ENCODE results near the gene KCNJ1. TPM values are rescaled to one million over a fixed set of nuclear protein-coding genes. Genes with fewer than 3 reads are reported as not detected.

The KCNJ1 gene
- total RNA-seq, 1 experiment from 2014 or later, result not detected

GRCh38 chr11:128804481-128804880, 62.6 kb downstream of the KCNJ1 start:
- H3K4me1 ChIP-seq (replicated peaks), result no peaks in the 10 kb centered on the region
- H3K36me3 ChIP-seq, result peaks cover 5% of the 10 kb centered on the region; the same call in 1 of the 2 replicates
- DNase-seq (ENCODE audit: low read depth in 1 of 2, low spot score in 2 of 2), result no peak
- H3K27ac ChIP-seq, result no peak overlapping the region
- no peaks in the 10 kb centered on the region for H3K9me3 ChIP-seq (replicated peaks)
- no peaks in the 10 kb centered on the region for H3K27me3 ChIP-seq (replicated peaks)
- no peak overlapping the region for H3K4me3 ChIP-seq

DNA sequence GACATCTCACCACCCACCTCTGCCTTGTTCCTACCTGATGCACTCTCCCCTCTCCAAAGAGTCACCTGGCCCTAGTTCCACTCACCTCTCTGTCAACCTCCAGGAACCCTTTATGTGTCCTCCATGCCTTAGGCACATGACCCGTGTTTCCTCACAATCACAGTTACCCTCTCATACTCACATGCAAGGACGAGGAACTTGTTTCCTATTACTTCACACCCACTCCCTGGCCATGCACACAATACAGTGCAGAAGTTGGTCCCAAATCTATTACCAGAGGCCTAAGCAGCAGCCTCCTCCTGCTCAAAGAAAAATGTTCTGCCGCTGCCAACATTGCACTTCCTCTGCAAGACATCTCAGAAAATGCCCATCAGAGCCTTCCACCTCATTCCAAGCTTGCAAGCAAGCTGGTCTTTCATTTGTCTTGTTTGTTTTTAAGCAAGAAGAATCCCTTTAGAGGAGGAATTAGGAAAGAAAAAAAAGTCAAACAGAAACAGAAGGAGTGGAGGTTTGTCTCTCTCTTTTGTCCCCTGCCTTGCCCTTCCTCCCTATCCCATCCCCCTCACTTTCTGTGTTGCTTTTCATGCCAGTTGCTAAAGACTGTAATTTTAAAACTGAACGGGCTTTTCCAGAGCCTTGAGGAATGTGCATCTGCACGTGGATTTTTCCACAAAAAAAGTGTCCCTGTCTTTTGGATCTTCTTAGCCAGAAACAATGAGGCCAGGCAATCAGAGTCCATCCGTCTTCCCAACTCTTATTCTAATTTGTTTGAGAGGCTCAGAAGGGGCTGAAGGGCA, 63.4 kb downstream of the KCNJ1 start:
- peaks cover 5% of the 10 kb centered on the region; the same call in 1 of the 2 replicates for H3K36me3 ChIP-seq
- H3K27me3 ChIP-seq (replicated peaks), result no peaks in the 10 kb centered on the region
- no peak for DNase-seq (ENCODE audit: low read depth in 1 of 2, low spot score in 2 of 2)
- no peaks in the 10 kb centered on the region for H3K4me1 ChIP-seq (replicated peaks)
- no peaks in the 10 kb centered on the region for H3K9me3 ChIP-seq (replicated peaks)
- H3K4me3 ChIP-seq, result no peak overlapping the region
- no peak overlapping the region for H3K27ac ChIP-seq

DNA sequence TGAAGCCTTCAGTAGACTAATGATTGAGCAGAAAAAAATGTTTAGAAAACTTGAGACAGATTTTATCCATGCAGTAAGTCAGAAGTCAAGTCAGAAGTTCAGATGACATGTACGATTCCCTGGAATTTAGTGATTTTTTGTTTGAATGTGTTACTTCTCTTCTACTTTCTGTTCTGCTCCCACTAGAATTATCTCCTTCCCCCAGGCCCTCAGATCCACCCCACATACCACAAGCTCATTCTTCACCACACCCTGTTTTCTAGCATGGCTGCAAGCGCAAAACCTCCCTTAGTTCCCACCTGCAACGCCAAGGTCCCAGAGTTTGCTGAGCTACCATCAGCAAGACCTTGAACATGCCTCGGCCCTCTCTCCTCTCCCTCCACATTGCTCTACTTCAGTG, 64.1 kb downstream of the KCNJ1 start:
- peaks cover 5% of the 10 kb centered on the region; the same call in 1 of the 2 replicates for H3K36me3 ChIP-seq
- H3K27ac ChIP-seq, result no peak overlapping the region
- no peaks in the 10 kb centered on the region for H3K4me1 ChIP-seq (replicated peaks)
- DNase-seq (ENCODE audit: low read depth in 1 of 2, low spot score in 2 of 2), result no peak
- H3K27me3 ChIP-seq (replicated peaks), result no peaks in the 10 kb centered on the region
- no peaks in the 10 kb centered on the region for H3K9me3 ChIP-seq (replicated peaks)
- H3K4me3 ChIP-seq, result no peak overlapping the region

DNA sequence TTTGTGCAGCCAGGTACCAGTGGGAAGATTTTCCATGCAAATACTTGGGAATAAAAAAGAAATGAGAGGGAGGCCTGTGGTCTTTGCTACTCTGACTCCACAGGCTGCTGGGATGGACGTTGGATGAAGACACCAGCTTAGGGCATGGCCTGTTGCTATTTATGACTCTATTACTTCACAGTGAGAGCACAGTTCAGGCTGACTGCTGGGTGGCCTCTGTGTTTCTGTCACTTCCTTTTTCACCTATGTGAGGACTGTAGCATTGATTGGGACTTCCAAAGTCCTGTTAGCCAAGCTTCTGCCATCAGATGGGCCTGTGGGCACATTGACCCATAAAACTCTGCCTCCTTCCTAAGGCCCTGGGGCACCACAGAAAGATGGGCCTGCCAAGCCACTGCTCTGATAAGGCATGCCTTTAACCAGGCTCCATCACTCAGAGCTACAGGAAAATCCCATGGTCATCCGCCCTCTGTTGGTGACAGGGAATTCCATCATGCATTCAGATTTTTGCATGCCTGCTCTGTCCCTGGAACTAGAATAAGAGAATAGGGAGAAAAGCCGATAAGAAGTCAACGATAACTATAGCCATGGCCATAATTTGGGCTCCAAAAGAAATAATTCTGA, 64.6 kb downstream of the KCNJ1 start:
- H3K4me3 ChIP-seq, result no peak overlapping the region
- no peak for DNase-seq (ENCODE audit: low read depth in 1 of 2, low spot score in 2 of 2)

GRCh38 chr11:128800871-128801417, 66.2 kb downstream of the KCNJ1 start:
- Histone ChIP-seq H3K4me3 (no peak overlapping the region), H3K27me3 (replicated peaks) (no peaks in the 10 kb centered on the region), H3K27ac (no peak overlapping the region), H3K9me3 (replicated peaks) (no peaks in the 10 kb centered on the region), H3K36me3 (no peaks in the 10 kb centered on the region; the same call in 1 of the 2 replicates), H3K4me1 (replicated peaks) (no peaks in the 10 kb centered on the region; the same call in 1 of the 2 replicates)
- DNase-seq (ENCODE audit: low read depth in 1 of 2, low spot score in 2 of 2), result no peak

More for the DNA sequence above, 64.6 kb downstream of the KCNJ1 start:
- no peak overlapping the region for H3K27ac ChIP-seq
- peaks cover 4% of the 10 kb centered on the region; the same call in 1 of the 2 replicates for H3K36me3 ChIP-seq
- H3K4me1 ChIP-seq (replicated peaks), result no peaks in the 10 kb centered on the region
- no peaks in the 10 kb centered on the region for H3K9me3 ChIP-seq (replicated peaks)
- no peaks in the 10 kb centered on the region for H3K27me3 ChIP-seq (replicated peaks)

GRCh38 chr11:128796270-128796669, 70.8 kb downstream of the KCNJ1 start:
- Histone ChIP-seq H3K4me3 (no peak overlapping the region), H3K27ac (no peak overlapping the region), H3K36me3 (no peaks in the 10 kb centered on the region), H3K9me3 (replicated peaks) (no peaks in the 10 kb centered on the region), H3K4me1 (replicated peaks) (no peaks in the 10 kb centered on the region; the same call in 1 of the 2 replicates), H3K27me3 (replicated peaks) (no peaks in the 10 kb centered on the region)
- DNase-seq (ENCODE audit: low read depth in 1 of 2, low spot score in 2 of 2), result no peak

- Histone ChIP-seq H3K9me3 (replicated peaks) (no peaks in the 10 kb centered on the region), H3K4me1 (replicated peaks) (no peaks in the 10 kb centered on the region), H3K36me3 (no peaks in the 10 kb centered on the region), H3K27ac (no peak overlapping the region), H3K4me3 (no peak overlapping the region), H3K27me3 (replicated peaks) (no peaks in the 10 kb centered on the region)
- DNase-seq (ENCODE audit: low read depth in 1 of 2, low spot score in 2 of 2), result no peak
Measured at GRCh38 chr11:128790196-128790595, 76.9 kb downstream of the KCNJ1 start.

DNA sequence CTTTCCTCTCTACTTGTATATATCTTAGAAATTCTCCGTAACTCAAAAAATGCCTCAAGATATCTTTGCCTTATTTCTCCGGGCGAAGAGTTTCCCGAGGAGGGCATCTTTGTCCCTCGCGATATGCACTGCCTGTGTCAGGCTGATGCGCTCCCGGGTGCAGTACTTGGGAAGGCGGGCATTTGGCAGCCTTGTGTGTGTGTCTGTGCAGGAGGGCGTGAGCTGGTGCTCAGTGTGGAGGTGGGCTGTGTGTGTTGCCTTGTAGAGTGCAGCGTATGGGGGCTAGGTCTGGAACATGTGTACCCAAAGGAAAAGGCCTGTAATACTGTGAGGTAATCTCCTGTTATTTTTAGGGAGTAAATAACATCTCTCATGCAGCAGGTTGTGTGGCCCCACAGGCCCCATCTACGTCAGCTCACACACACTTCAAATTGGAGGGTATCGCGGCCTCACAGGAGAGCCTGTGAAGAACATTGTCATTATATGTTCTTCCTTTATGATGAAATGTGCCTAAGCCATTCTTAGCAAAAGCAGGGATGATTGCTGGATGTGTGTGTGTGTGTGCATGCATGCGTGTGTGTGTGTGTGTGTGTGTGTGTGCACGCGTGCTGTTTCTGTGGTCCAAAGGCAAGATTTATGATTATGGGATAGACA, 77.5 kb downstream of the KCNJ1 start:
- Histone ChIP-seq H3K27ac (no peak overlapping the region), H3K27me3 (replicated peaks) (no peaks in the 10 kb centered on the region), H3K4me3 (no peak overlapping the region), H3K9me3 (replicated peaks) (no peaks in the 10 kb centered on the region), H3K36me3 (no peaks in the 10 kb centered on the region), H3K4me1 (replicated peaks) (no peaks in the 10 kb centered on the region)
- no peak for DNase-seq (ENCODE audit: low read depth in 1 of 2, low spot score in 2 of 2)

Other genes starting within 250 kb of the KCNJ1 start
- 8.4 and 10.7 TPM in 2 replicates for gene FLI1, start 173.2 kb downstream of the KCNJ1 start, total RNA-seq (2014; rRNA removed; shearing (Covaris generic))
- gene KCNJ5, start 24.1 kb upstream of the KCNJ1 start, total RNA-seq (2014; rRNA removed; shearing (Covaris generic)), result not detected in 2 replicates
- not detected in 2 replicates for gene TP53AIP1, start 75.6 kb upstream of the KCNJ1 start, total RNA-seq (2014; rRNA removed; shearing (Covaris generic))